Measurements from ENCODE around the gene SEMA3C. TPM values are rescaled to one million over a fixed set of nuclear protein-coding genes. Genes with fewer than 3 reads are reported as not detected.

The SEMA3C gene
- total and polyA plus RNA-seq, 12 donors: 2.4 to 20.5 (median 6.2) TPM

- 41 to 78% (median 54%) methylated on average over 2 of the region's 2 CpGs for WGBS, 4 donors
- intact Hi-C loops (cut with DNase I): no loop called here
- Histone ChIP-seq H3K36me3 (replicated peaks in 1 of 2) (no peaks in the 10 kb centered on the region), H3K27me3 (no peaks in the 10 kb centered on the region), H3K4me1 (replicated peaks in 1 of 2) (no peaks in the 10 kb centered on the region), H3K4me3 (no peak overlapping the region), H3K9me3 (replicated peaks in 1 of 3) (no peaks in the 10 kb centered on the region), H3K27ac (no peak overlapping the region)
- no peak for TF ChIP-seq CTCF (IDR thresholded peaks at IDR 0.05)
- no peak for TF ChIP-seq POLR2A (IDR thresholded peaks at IDR 0.05)
- DNase-seq: no peak
Measured at GRCh38 chr7:80838643-80839042, 80.2 kb downstream of the SEMA3C start.

GRCh38 chr7:80837345-80837744 lies 81.5 kb downstream of the SEMA3C start:
- no peak for DNase-seq
- Histone ChIP-seq H3K9me3 (replicated peaks in 1 of 3) (no peaks in the 10 kb centered on the region), H3K4me1 (replicated peaks in 1 of 2) (no peaks in the 10 kb centered on the region), H3K27me3 (no peaks in the 10 kb centered on the region), H3K36me3 (replicated peaks in 1 of 2) (no peaks in the 10 kb centered on the region), H3K4me3 (no peak overlapping the region), H3K27ac (no peak overlapping the region)
- intact Hi-C loops (cut with DNase I): no loop called here
- WGBS, 4 donors: 84 to 94% (median 89%) methylated on average over 3 of the region's 3 CpGs
- TF ChIP-seq POLR2A (IDR thresholded peaks at IDR 0.05) (no peak), CTCF (IDR thresholded peaks at IDR 0.05) (no peak)

- DNase-seq: no peak
- WGBS, 4 donors: 60 to 73% (median 67%) methylated on average over 2 of the region's 2 CpGs
- Histone ChIP-seq H3K9me3 (replicated peaks in 1 of 3) (no peaks in the 10 kb centered on the region), H3K27me3 (no peaks in the 10 kb centered on the region), H3K4me3 (no peak overlapping the region), H3K4me1 (replicated peaks in 1 of 2) (no peaks in the 10 kb centered on the region), H3K27ac (no peak overlapping the region), H3K36me3 (replicated peaks in 1 of 2) (no peaks in the 10 kb centered on the region)
- intact Hi-C loops (cut with DNase I): no loop called here
- TF ChIP-seq POLR2A (IDR thresholded peaks at IDR 0.05) (no peak), CTCF (IDR thresholded peaks at IDR 0.05) (no peak)
Measured at GRCh38 chr7:80835251-80835650, 83.6 kb downstream of the SEMA3C start.

GRCh38 chr7:80833289-80834268 lies 85.3 kb downstream of the SEMA3C start:
- intact Hi-C loops (cut with DNase I): no loop called here
- H3K4me3 ChIP-seq: no peak overlapping the region
- no peak overlapping the region for H3K27ac ChIP-seq
- H3K36me3 ChIP-seq (replicated peaks in 1 of 2): no peaks in the 10 kb centered on the region
- WGBS, 4 donors: 66 to 76% (median 74%) methylated on average over 10 of the region's 10 CpGs
- DNase-seq: no peak
- H3K9me3 ChIP-seq (replicated peaks in 1 of 3): no peaks in the 10 kb centered on the region
- no peaks in the 10 kb centered on the region for H3K4me1 ChIP-seq (replicated peaks in 1 of 2)
- no peaks in the 10 kb centered on the region for H3K27me3 ChIP-seq
- TF ChIP-seq POLR2A (IDR thresholded peaks at IDR 0.05) (no peak), CTCF (IDR thresholded peaks at IDR 0.05) (no peak)
